Ascending aorta (tissue), 2 donors: ENCODE data around the gene OXT. TPM values are rescaled to one million over a fixed set of nuclear protein-coding genes. Genes with fewer than 3 reads are reported as not detected.

ENCODE experiments used
- DNase-seq, 2 donors: peaks; one replicate each; pipeline ENCODE4 v3.0.0-alpha.2; 2019; ENCODE audit warnings: low spot score in 2 of 2
- H3K27ac ChIP-seq, 2 donors: fragments of 200-600 bp; sonication (generic); one replicate each; pipeline ENCODE4 v1.5.1; 2016 to 2017; ENCODE audit warnings: mild to moderate bottlenecking in 1 of 2
- H3K27me3 ChIP-seq: fragments of 200-600 bp; sonication (generic); one replicate; pipeline ENCODE4 v1.5.1; 2017
- H3K36me3 ChIP-seq, 2 donors: fragments of 200-600 bp; sonication (generic); one replicate each; pipeline ENCODE4 v1.5.1; 2016
- H3K4me1 ChIP-seq, 2 donors: fragments of 200-600 bp; sonication (generic); one replicate each; pipeline ENCODE4 v1.5.1; 2016 to 2017; ENCODE audit warnings: mild to moderate bottlenecking in 1 of 2
- H3K4me3 ChIP-seq, 2 donors: fragments of 200-600 bp; sonication (generic); one replicate each; pipeline ENCODE4 v1.5.1; 2016 to 2017; ENCODE audit warnings: mild to moderate bottlenecking in 1 of 2
- H3K9me3 ChIP-seq, 2 donors: fragments of 200-600 bp; sonication (generic); one replicate each; pipeline ENCODE4 v1.5.1; 2016
- intact Hi-C: fragments of 100-400 bp; cut with DNase I; formaldehyde crosslinking; loops from one replicate; pipeline ENCODE4 v1.15.1; 2023
- total RNA-seq: library from RNA; depleted of rRNA; stranded (reverse); fragments of >200 nt; gene quantifications from one replicate; pipeline ENCODE4 v1.1.0, GENCODE V29; 2016
- TF ChIP-seq, protein P1 (sequence below), 3 experiments: fragments of 200-600 bp in 2 of 3; fragments of 450-650 bp in 1 of 3; sonication (generic) in 2 of 3; IDR thresholded peaks; one replicate each; pipeline ENCODE4 v1.5.1; 2016 to 2019; ENCODE audit warnings: antibody characterized with exemption in 3 of 3, mild to moderate bottlenecking in 1 of 3, moderate library complexity in 1 of 3

The OXT gene
- total RNA-seq, 1 donor from 2014 or later, result not detected

DNA sequence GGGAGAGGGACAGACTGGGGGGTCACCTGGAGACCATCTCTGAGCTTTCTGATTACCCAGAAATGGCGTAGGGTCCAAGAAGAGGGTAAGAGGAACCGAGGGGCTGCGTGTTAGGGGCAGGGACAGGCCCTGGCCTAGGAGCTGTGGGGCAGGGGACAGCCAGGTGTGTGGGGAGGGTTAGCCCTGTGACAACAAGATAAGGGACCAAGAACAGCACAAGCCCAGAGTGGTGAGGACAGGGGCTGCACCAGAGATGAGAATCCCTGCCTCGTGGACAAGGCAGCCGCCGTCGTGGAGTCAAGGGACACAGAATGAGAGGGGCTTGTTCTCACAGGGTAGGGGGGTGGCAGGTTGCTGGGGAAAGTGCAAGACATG is 13.6 kb downstream of the OXT start:
- H3K36me3 ChIP-seq, result no peaks in the 10 kb centered on the region
- peaks cover 0 to 2% of the 10 kb centered on the region in 2 donors for H3K4me1 ChIP-seq
- H3K4me3 ChIP-seq, result no peak overlapping the region
- intact Hi-C loops, result no loop called here
- H3K27me3 ChIP-seq, result peaks cover 20% of the 10 kb centered on the region
- TF ChIP-seq, protein P1, sequence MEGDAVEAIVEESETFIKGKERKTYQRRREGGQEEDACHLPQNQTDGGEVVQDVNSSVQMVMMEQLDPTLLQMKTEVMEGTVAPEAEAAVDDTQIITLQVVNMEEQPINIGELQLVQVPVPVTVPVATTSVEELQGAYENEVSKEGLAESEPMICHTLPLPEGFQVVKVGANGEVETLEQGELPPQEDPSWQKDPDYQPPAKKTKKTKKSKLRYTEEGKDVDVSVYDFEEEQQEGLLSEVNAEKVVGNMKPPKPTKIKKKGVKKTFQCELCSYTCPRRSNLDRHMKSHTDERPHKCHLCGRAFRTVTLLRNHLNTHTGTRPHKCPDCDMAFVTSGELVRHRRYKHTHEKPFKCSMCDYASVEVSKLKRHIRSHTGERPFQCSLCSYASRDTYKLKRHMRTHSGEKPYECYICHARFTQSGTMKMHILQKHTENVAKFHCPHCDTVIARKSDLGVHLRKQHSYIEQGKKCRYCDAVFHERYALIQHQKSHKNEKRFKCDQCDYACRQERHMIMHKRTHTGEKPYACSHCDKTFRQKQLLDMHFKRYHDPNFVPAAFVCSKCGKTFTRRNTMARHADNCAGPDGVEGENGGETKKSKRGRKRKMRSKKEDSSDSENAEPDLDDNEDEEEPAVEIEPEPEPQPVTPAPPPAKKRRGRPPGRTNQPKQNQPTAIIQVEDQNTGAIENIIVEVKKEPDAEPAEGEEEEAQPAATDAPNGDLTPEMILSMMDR (IDR thresholded peaks at IDR 0.05), result no peak
- DNase-seq, result no peak
- H3K27ac ChIP-seq, result no peak overlapping the region
- H3K9me3 ChIP-seq, result no peaks in the 10 kb centered on the region

GRCh38 chr20:3085571-3086072 is 14.2 kb downstream of the OXT start:
- no peaks in the 10 kb centered on the region for H3K36me3 ChIP-seq
- H3K4me3 ChIP-seq, result no peak overlapping the region
- no peak for DNase-seq
- no peak overlapping the region for H3K27ac ChIP-seq
- peaks cover 0 to 2% of the 10 kb centered on the region in 2 donors for H3K4me1 ChIP-seq
- intact Hi-C loops, result no loop called here
- no peaks in the 10 kb centered on the region for H3K9me3 ChIP-seq
- H3K27me3 ChIP-seq, result peaks cover 20% of the 10 kb centered on the region
- TF ChIP-seq, protein P1 (IDR thresholded peaks at IDR 0.05), result no peak

DNA sequence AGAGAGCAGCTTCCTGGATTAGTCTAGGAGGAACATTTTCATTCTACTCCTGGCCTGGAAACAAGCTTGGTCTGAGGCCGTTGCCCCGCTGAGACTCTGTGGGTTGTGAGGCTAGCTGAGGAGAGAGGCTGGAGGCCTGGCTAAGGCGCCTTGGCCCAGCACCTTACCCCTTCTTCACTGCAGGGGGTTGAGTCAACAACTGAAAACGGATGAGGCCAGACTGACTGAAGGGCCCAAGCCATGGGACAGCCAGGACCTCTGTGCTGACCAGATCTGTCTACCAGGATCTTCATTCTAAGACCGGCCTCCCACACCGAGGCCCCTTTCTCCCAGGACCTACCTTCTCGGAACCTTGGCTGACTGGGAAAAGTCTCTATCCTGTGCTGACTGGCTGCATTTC is 16.6 kb downstream of the OXT start:
- Histone ChIP-seq H3K9me3 (no peaks in the 10 kb centered on the region), H3K4me1 (peaks cover 0 to under 1% of the 10 kb centered on the region in 2 donors), H3K27ac (no peak overlapping the region), H3K4me3 (no peak overlapping the region), H3K36me3 (no peaks in the 10 kb centered on the region), H3K27me3 (peaks cover 18% of the 10 kb centered on the region)
- DNase-seq, result no peak
- TF ChIP-seq, protein P1 (IDR thresholded peaks at IDR 0.05), result no peak
- intact Hi-C loops, result no loop called here

DNA sequence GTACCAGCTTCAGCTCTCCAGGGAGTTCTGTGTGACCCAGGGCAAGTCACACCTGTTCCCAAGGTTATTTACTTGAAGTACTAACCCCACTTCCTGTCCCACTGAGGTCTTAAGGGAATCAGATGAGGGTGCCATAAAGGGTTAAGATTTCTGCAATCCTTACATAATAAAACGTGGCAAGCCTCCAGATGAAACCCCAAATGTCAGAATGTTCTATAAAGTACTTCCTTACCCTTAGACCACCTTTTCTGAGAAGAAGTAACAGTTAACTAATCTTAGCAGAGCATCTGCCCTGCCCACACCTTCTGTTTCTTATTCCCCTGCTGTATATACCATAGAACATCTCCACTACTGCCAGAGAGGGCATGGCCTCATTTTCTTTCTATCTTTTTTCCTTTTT is 19.1 kb downstream of the OXT start:
- Histone ChIP-seq H3K27ac (no peak overlapping the region), H3K27me3 (peaks cover 7% of the 10 kb centered on the region), H3K36me3 (no peaks in the 10 kb centered on the region), H3K9me3 (no peaks in the 10 kb centered on the region), H3K4me1 (no peaks in the 10 kb centered on the region), H3K4me3 (no peak overlapping the region)
- TF ChIP-seq, protein P1 (IDR thresholded peaks at IDR 0.05), result no peak
- DNase-seq, result no peak
- intact Hi-C loops, result no loop called here

- peaks cover 7% of the 10 kb centered on the region for H3K27me3 ChIP-seq
- intact Hi-C loops, result no loop called here
These were observed 21.4 kb downstream of the OXT start for GRCh38 chr20:3092611-3093379.

More at GRCh38 chr20:3092611-3093379, 21.4 kb downstream of the OXT start:
- no peak overlapping the region for H3K27ac ChIP-seq
- peak overlapping the region; percentile 26 to 58 for H3K4me3 ChIP-seq
- H3K4me1 ChIP-seq, result no peaks in the 10 kb centered on the region
- H3K9me3 ChIP-seq, result no peaks in the 10 kb centered on the region
- DNase-seq, result no peak
- no peaks in the 10 kb centered on the region for H3K36me3 ChIP-seq
- TF ChIP-seq, protein P1 (IDR thresholded peaks at IDR 0.05), result no peak
